ENCODE results near the gene SPINK9.

The SPINK9 gene

DNA sequence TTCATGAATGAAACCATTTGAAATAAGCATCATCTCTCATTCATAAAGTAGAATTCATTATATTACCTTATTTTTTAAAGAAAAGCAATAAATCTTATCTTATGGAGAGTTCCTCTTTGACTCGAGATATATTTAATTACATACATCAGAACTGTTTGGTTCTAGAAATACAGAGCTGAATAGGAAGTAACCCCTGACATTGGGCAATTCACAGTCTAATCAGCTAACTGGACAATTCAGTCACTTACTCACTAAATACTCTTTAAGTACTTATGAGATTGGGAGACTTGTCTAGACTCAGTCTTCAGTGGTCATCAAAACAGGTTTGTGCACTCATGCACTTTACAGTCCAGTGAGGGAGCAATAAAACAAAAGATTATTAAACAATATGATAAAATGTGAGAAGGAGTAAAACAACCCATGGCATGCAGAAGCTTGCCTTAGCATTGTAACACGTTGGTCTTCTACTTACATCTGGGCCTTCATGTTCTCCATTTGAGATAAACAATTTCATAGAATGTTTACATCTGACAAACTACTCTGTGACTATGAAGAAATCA, 36.9 kb downstream of the SPINK9 start:
- no peak for DNase-seq (ENCODE audit: extremely low spot score)
- POLR2A ChIA-PET, result no interaction called here
- no peak for TF ChIP-seq ZNF384 (IDR thresholded peaks at IDR 0.05)
- no peak for TF ChIP-seq CTBP1 (IDR thresholded peaks at IDR 0.05; ENCODE audit: borderline replicate concordance)
- no peak for TF ChIP-seq FOXM1 (IDR thresholded peaks at IDR 0.05; ENCODE audit: borderline replicate concordance)
- no peak for TF ChIP-seq SP1 (IDR thresholded peaks at IDR 0.05)
- TF ChIP-seq BHLHE40 (IDR thresholded peaks at IDR 0.05; ENCODE audit: borderline replicate concordance), result no peak
- TF ChIP-seq, protein P1, sequence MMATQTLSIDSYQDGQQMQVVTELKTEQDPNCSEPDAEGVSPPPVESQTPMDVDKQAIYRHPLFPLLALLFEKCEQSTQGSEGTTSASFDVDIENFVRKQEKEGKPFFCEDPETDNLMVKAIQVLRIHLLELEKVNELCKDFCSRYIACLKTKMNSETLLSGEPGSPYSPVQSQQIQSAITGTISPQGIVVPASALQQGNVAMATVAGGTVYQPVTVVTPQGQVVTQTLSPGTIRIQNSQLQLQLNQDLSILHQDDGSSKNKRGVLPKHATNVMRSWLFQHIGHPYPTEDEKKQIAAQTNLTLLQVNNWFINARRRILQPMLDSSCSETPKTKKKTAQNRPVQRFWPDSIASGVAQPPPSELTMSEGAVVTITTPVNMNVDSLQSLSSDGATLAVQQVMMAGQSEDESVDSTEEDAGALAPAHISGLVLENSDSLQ (IDR thresholded peaks at IDR 0.05), result no peak
- TF ChIP-seq NFRKB (IDR thresholded peaks at IDR 0.05), result no peak
- no peak for TF ChIP-seq TARDBP (IDR thresholded peaks at IDR 0.05)
- no peak for TF ChIP-seq LEF1 (IDR thresholded peaks at IDR 0.05; ENCODE audit: borderline replicate concordance)
- TF ChIP-seq ELF4 (IDR thresholded peaks at IDR 0.05), result no peak
- TF ChIP-seq FOXA1 (IDR thresholded peaks at IDR 0.05), result no peak
- no peak for TF ChIP-seq SUZ12 (IDR thresholded peaks at IDR 0.05)
- TF ChIP-seq L3MBTL2 (conservative IDR thresholded peaks at IDR 0.05), result no peak
- no peak for TF ChIP-seq ARNT (IDR thresholded peaks at IDR 0.05)
- TF ChIP-seq HDGF (IDR thresholded peaks at IDR 0.05; ENCODE audit: borderline replicate concordance), result no peak
- no peak for TF ChIP-seq FOXK2 (IDR thresholded peaks at IDR 0.05)
- CTCF ChIA-PET, result interaction anchor here (0.7 kb wide), 1 partner anchor 82 kb away, joined by 3 read pairs; no protein-coding TSS in a partner anchor

DNA sequence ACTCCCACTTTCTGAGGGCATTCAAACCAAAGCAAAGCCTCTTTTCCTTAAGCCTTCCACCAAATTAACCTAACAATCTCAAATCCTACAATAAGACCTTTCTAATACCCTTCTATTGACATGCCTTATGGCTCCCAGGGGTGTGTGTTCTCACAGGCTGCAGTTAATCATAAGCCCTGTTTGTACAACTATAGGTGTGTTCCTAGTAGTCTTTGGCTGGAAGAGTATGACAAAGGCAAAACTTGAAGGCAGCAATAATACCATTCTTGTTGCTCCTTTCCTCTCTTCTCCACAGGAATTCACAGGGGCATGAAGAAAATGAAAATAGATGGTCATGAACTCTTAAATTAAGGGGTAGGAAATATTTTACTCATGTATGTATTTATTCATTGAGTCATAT, 37.5 kb downstream of the SPINK9 start:
- ChIA-PET POLR2A (no interaction called here), CTCF (interaction anchor here (0.6 to 0.7 kb wide), 2 partner anchors 82 to 1683 kb away, joined by 3 to 5 read pairs; no protein-coding TSS in a partner anchor)
- no peak for TF ChIP-seq FOXM1 (IDR thresholded peaks at IDR 0.05; ENCODE audit: borderline replicate concordance)
- no peak for TF ChIP-seq NFRKB (IDR thresholded peaks at IDR 0.05)
- TF ChIP-seq CTBP1 (IDR thresholded peaks at IDR 0.05; ENCODE audit: borderline replicate concordance), result no peak
- TF ChIP-seq L3MBTL2 (conservative IDR thresholded peaks at IDR 0.05), result no peak
- TF ChIP-seq TARDBP (IDR thresholded peaks at IDR 0.05), result no peak
- TF ChIP-seq BHLHE40 (IDR thresholded peaks at IDR 0.05; ENCODE audit: borderline replicate concordance), result no peak
- TF ChIP-seq ZNF384 (IDR thresholded peaks at IDR 0.05), result no peak
- no peak for TF ChIP-seq ELF4 (IDR thresholded peaks at IDR 0.05)
- no peak for TF ChIP-seq LEF1 (IDR thresholded peaks at IDR 0.05; ENCODE audit: borderline replicate concordance)
- TF ChIP-seq HDGF (IDR thresholded peaks at IDR 0.05; ENCODE audit: borderline replicate concordance), result no peak
- no peak for DNase-seq (ENCODE audit: extremely low spot score)

DNA sequence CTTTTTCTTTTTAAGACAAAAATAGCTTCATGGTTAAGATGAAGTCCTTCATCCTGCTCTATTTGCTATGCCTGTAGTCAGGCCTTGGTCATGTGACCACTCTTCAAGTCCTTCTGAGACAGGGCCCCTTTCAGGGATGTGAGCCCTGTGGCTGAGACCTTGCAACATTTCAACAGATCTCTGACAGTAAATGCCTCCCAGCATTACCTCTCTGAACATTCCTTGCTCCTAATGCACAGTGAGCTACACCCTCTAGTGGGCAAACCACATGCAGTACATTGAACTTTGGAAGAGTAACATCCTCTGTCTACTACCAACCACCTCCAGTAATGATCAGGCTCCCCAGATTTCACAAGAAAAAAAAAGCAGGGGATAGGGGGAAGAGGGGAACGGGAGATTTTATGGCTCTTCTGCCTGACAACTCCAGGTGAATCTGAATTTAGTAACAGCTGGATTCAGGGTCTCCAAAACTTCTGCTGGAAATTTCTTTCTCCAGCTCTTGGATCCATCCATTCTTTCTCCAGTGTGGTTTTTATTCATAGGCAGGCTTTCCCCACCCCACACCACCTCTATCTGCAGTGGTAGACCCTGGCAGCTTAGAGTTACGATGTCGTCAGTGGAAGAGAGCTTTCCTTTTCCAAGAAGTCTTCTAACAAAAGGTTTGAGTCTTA, 39.5 kb downstream of the SPINK9 start:
- CTCF ChIA-PET, result interaction anchor here (0.7 to 2.7 kb wide), 9 partner anchors 12 to 797 kb away, joined by 3 to 22 read pairs (median 3); no protein-coding TSS in a partner anchor
- DNase-seq (ENCODE audit: extremely low spot score), result peak; percentile 56
- TF ChIP-seq FOXA1 (IDR thresholded peaks at IDR 0.05), result no peak
- no peak for TF ChIP-seq ZNF384 (IDR thresholded peaks at IDR 0.05)
- TF ChIP-seq NFRKB (IDR thresholded peaks at IDR 0.05), result no peak
- TF ChIP-seq FOXM1 (IDR thresholded peaks at IDR 0.05; ENCODE audit: borderline replicate concordance), result no peak
- no peak for TF ChIP-seq CTBP1 (IDR thresholded peaks at IDR 0.05; ENCODE audit: borderline replicate concordance)
- TF ChIP-seq SUZ12 (IDR thresholded peaks at IDR 0.05), result no peak
- TF ChIP-seq ELF4 (IDR thresholded peaks at IDR 0.05), result no peak
- no peak for TF ChIP-seq TARDBP (IDR thresholded peaks at IDR 0.05)
- TF ChIP-seq BHLHE40 (IDR thresholded peaks at IDR 0.05; ENCODE audit: borderline replicate concordance), result no peak
- no peak for TF ChIP-seq SP1 (IDR thresholded peaks at IDR 0.05)
- TF ChIP-seq, protein P1 (IDR thresholded peaks at IDR 0.05), result no peak
- TF ChIP-seq L3MBTL2 (conservative IDR thresholded peaks at IDR 0.05), result no peak
- no peak for TF ChIP-seq HDGF (IDR thresholded peaks at IDR 0.05; ENCODE audit: borderline replicate concordance)
- no peak for TF ChIP-seq ARNT (IDR thresholded peaks at IDR 0.05)
- no peak for TF ChIP-seq FOXK2 (IDR thresholded peaks at IDR 0.05)
- POLR2A ChIA-PET, result no interaction called here

DNA sequence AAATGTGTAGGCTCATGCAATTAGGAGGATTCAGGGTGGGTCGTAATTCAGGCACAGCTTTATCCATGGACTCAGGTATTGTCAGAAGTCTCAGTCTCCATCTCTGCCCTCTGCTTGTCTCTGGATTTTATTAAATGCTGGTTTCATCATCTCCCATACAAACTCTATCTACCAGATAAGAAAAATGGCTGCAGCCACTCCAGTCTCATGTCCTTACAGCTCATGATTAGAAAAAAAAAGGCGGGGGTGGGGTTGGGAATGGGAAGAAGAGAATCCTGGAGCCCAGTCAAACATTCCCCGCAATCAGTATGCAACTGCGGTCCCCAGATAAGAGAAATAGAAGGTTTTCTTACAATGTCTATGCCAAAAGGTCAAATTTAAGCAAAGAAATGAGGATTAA, 40.8 kb downstream of the SPINK9 start:
- ChIA-PET CTCF (interaction anchor here (2.7 kb wide), 1 partner anchor 85 kb away, joined by 22 read pairs; no protein-coding TSS in a partner anchor), POLR2A (no interaction called here)
- TF ChIP-seq ZNF384 (IDR thresholded peaks at IDR 0.05) (no peak), FOXA1 (IDR thresholded peaks at IDR 0.05) (no peak), NFRKB (IDR thresholded peaks at IDR 0.05) (no peak)
- no peak for DNase-seq (ENCODE audit: extremely low spot score)

DNA sequence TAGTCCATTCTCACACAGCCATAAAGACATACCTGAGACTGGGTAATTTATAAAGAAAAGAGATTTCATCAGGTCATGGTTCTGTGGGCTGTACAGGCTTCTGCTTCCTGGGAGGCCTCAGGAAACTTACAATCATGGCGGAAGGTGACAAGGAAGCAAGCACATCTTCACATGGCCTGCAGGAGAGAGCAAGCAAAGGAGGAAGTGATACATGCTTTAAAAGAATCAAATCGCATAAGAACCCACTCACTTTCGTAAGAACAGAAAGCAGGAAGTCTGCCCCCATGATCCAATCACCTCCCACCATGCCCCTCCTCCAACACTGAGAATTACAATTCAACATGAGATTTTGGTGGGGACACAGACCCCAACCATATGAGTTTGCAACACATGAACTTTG, 43.3 kb downstream of the SPINK9 start:
- ChIA-PET CTCF (no interaction called here), POLR2A (no interaction called here)
- DNase-seq (ENCODE audit: extremely low spot score), result no peak
- no peak for TF ChIP-seq ARNT (IDR thresholded peaks at IDR 0.05)
- no peak for TF ChIP-seq CTBP1 (IDR thresholded peaks at IDR 0.05; ENCODE audit: borderline replicate concordance)
- no peak for TF ChIP-seq FOXM1 (IDR thresholded peaks at IDR 0.05; ENCODE audit: borderline replicate concordance)
- TF ChIP-seq SP1 (IDR thresholded peaks at IDR 0.05), result no peak
- TF ChIP-seq BHLHE40 (IDR thresholded peaks at IDR 0.05; ENCODE audit: borderline replicate concordance), result no peak

- TF ChIP-seq SUZ12 (IDR thresholded peaks at IDR 0.05), result no peak
- no peak for TF ChIP-seq NFRKB (IDR thresholded peaks at IDR 0.05)
- no peak for TF ChIP-seq L3MBTL2 (conservative IDR thresholded peaks at IDR 0.05)
- no peak for TF ChIP-seq BHLHE40 (IDR thresholded peaks at IDR 0.05; ENCODE audit: borderline replicate concordance)
- TF ChIP-seq FOXM1 (IDR thresholded peaks at IDR 0.05; ENCODE audit: borderline replicate concordance), result no peak
- POLR2A ChIA-PET, result no interaction called here
- CTCF ChIA-PET, result no interaction called here
- DNase-seq (ENCODE audit: extremely low spot score), result no peak
Observed at GRCh38 chr5:148379340-148379739, 44.0 kb downstream of the SPINK9 start.

- ChIA-PET POLR2A (no interaction called here), CTCF (no interaction called here)
- TF ChIP-seq ZNF384 (IDR thresholded peaks at IDR 0.05), result no peak
- TF ChIP-seq SUZ12 (IDR thresholded peaks at IDR 0.05), result no peak
- no peak for TF ChIP-seq FOXK2 (IDR thresholded peaks at IDR 0.05)
- no peak for TF ChIP-seq CTBP1 (IDR thresholded peaks at IDR 0.05; ENCODE audit: borderline replicate concordance)
- TF ChIP-seq ELF4 (IDR thresholded peaks at IDR 0.05), result no peak
- no peak for TF ChIP-seq HDGF (IDR thresholded peaks at IDR 0.05; ENCODE audit: borderline replicate concordance)
- no peak for TF ChIP-seq TARDBP (IDR thresholded peaks at IDR 0.05)
- no peak for DNase-seq (ENCODE audit: extremely low spot score)
Observed at GRCh38 chr5:148381906-148382305, 46.5 kb downstream of the SPINK9 start.

Measured in HEK293T (cell line).